Keratinocyte (primary cell): ENCODE measurements around the gene SENP7. TPM values are rescaled to one million over a fixed set of nuclear protein-coding genes. Genes with fewer than 3 reads are reported as not detected.

Source experiments
- DNase-seq: peaks from one replicate; pipeline ENCODE4 v3.0.0-alpha.2; 2011; ENCODE audit warnings: low read depth, missing footprints, low spot score
- FAIRE-seq: peaks from 2 replicates; lab custom pipeline; 2011; peaks lifted over from hg19 to GRCh38; lab: Jason Lieb, UNC
- H2AFZ ChIP-seq: 2 replicates; pipeline ENCODE4 v1.6.0; 2012; ENCODE audit warnings: low read length, control low read depth, inconsistent platforms; ENCODE audit not compliant: control insufficient read depth
- H3K27ac ChIP-seq: 2 replicates; pipeline ENCODE4 v1.5.1; 2011; ENCODE audit warnings: low read length; ENCODE audit not compliant: control insufficient read depth, insufficient read depth
- H3K27me3 ChIP-seq: 3 replicates; pipeline ENCODE4 v1.6.0; 2011; ENCODE audit warnings: low read length; ENCODE audit not compliant: control insufficient read depth, insufficient read depth; ENCODE audit errors: extremely low read depth
- H3K36me3 ChIP-seq, 2 experiments: 2 replicates in 1 of 2; 3 replicates in 1 of 2; pipeline ENCODE4 v1.5.1; 2011; ENCODE audit warnings: low read length in 2 of 2, mild to moderate bottlenecking in 1 of 2; ENCODE audit not compliant: control insufficient read depth in 2 of 2, insufficient read depth in 2 of 2; ENCODE audit errors: extremely low read depth in 1 of 2
- H3K4me1 ChIP-seq: 3 replicates; pipeline ENCODE4 v1.5.1; 2011; ENCODE audit warnings: low read length; ENCODE audit not compliant: control insufficient read depth, insufficient read depth; ENCODE audit errors: extremely low read depth
- H3K4me2 ChIP-seq: 3 replicates; pipeline ENCODE4 v1.6.0; 2011; ENCODE audit warnings: low read depth, low read length; ENCODE audit not compliant: control insufficient read depth, insufficient read depth; ENCODE audit errors: extremely low read depth
- H3K4me3 ChIP-seq, 3 experiments: fragments of 200-600 bp in 1 of 3; sonication (generic) in 1 of 3; 2 replicates in 2 of 3; 3 replicates in 1 of 3; pipeline ENCODE4 v1.5.1; 2011 to 2016; ENCODE audit warnings: low read length in 3 of 3, mild to moderate bottlenecking in 3 of 3, control low read depth in 2 of 3, inconsistent platforms in 1 of 3, low read depth in 1 of 3, mixed read lengths in 1 of 3, mixed run types in 1 of 3, moderate library complexity in 1 of 3; ENCODE audit not compliant: control insufficient read depth in 2 of 3, insufficient read depth in 2 of 3; ENCODE audit errors: extremely low read depth in 1 of 3
- H3K79me2 ChIP-seq: 2 replicates; pipeline ENCODE4 v1.6.0; 2012; ENCODE audit warnings: low read length; ENCODE audit not compliant: control insufficient read depth, insufficient read depth
- H3K9ac ChIP-seq: 3 replicates; pipeline ENCODE4 v1.6.0; 2011; ENCODE audit warnings: low read length; ENCODE audit not compliant: control insufficient read depth, insufficient read depth; ENCODE audit errors: extremely low read depth
- H3K9me1 ChIP-seq: 3 replicates; pipeline ENCODE4 v1.6.0; 2011; ENCODE audit warnings: low read length; ENCODE audit not compliant: control insufficient read depth, insufficient read depth; ENCODE audit errors: extremely low read depth
- H3K9me3 ChIP-seq: 2 replicates; pipeline ENCODE4 v1.5.1; 2012; ENCODE audit warnings: low read depth, low read length; ENCODE audit not compliant: control insufficient read depth
- H4K20me1 ChIP-seq: 3 replicates; pipeline ENCODE4 v1.6.0; 2011; ENCODE audit warnings: low read length; ENCODE audit not compliant: control insufficient read depth, insufficient read depth; ENCODE audit errors: extremely low read depth
- EZH2 ChIP-seq: IDR thresholded peaks from one replicate; pipeline ENCODE4 v1.6.1; 2012; ENCODE audit warnings: inconsistent platforms, mild to moderate bottlenecking, low read length, moderate library complexity
- dilution Hi-C: fragments of 300-500 bp; cut with MboI; formaldehyde crosslinking; loops from one replicate; pipeline ENCODE4 v1.7.0; 2020; ENCODE audit warnings: low sequenced_read_pairs; ENCODE audit not compliant: extremely low pct_ligation_motif_present
- polyA plus RNA-seq, 5 experiments: library from polyadenylated mRNA; depleted of rRNA in 3 of 5; stranded (reverse) in 3 of 5; stranded (forward) in 1 of 5; unstranded in 1 of 5; fragments of >200 nt; gene quantifications; 1 replicate in 1 of 5; 2 replicates in 3 of 5; 3 replicates in 1 of 5; pipeline versions ENCODE4 v1.2.1 to v1.2.3, GENCODE V29; 2011 to 2012; ENCODE audit warnings: missing spikeins in 2 of 5, low read depth in 1 of 5, low replicate concordance in 1 of 5
- TF ChIP-seq, protein P1 (sequence below), 3 experiments: IDR thresholded peaks in 1 of 3; conservative IDR thresholded peaks in 1 of 3; optimal IDR thresholded peaks in 1 of 3; 2 replicates in 2 of 3; 3 replicates in 1 of 3; pipeline versions ENCODE3 to v1.5.1; 2011; ENCODE audit warnings: low read length in 3 of 3, mild to moderate bottlenecking in 3 of 3, moderate library complexity in 2 of 3, control low read depth in 1 of 3, inconsistent platforms in 1 of 3; ENCODE audit not compliant: insufficient read depth in 2 of 3; ENCODE audit errors: extremely low read depth in 1 of 3

Gene SENP7
- polyA plus RNA-seq, 1 donor (not counting 4 experiments of a cell fraction or from before 2014, with no cell fraction given), result 7.4 TPM

DNA sequence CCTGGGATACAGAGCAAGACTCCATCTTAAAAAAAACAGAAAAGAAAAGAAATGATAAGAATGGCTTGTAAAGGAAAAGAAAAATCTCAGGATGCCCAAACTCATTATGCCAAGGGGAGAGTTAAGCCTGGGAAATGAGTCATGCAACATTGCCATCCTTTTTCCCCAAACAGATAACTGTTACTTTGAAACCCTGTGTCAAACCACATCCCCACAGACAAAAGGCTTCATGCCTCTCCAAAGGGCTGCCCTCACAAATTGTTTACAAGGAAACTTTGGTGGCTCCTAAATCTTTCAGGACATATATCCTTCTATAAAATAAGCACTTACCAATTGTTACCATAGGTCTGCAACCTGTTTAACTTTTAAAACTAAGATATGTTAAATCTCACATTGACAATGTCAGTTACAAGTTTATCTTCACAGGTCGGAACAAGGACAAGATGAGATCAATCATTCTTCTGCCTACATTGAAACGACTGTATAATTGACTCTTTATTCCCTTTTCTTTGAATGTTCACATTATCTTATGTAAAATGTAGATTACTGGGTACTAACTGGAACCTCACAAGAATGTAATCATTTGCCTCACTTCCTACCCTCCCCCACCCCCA, 18.6 kb upstream of the SENP7 start:
- Histone ChIP-seq H2AFZ (no peak overlapping the region), H3K4me3 (no peak overlapping the region), H3K27ac (no peak overlapping the region), H3K79me2 (no peaks in the 10 kb centered on the region), H3K9me3 (no peaks in the 10 kb centered on the region), H3K9ac (no peak overlapping the region), H3K36me3 (no peaks in the 10 kb centered on the region), H3K9me1 (no peaks in the 10 kb centered on the region), H3K4me2 (no peak overlapping the region), H3K4me1 (peaks cover 18% of the 10 kb centered on the region), H4K20me1 (no peaks in the 10 kb centered on the region), H3K27me3 (no peaks in the 10 kb centered on the region)
- DNase-seq, result no peak
- TF ChIP-seq, protein P1, sequence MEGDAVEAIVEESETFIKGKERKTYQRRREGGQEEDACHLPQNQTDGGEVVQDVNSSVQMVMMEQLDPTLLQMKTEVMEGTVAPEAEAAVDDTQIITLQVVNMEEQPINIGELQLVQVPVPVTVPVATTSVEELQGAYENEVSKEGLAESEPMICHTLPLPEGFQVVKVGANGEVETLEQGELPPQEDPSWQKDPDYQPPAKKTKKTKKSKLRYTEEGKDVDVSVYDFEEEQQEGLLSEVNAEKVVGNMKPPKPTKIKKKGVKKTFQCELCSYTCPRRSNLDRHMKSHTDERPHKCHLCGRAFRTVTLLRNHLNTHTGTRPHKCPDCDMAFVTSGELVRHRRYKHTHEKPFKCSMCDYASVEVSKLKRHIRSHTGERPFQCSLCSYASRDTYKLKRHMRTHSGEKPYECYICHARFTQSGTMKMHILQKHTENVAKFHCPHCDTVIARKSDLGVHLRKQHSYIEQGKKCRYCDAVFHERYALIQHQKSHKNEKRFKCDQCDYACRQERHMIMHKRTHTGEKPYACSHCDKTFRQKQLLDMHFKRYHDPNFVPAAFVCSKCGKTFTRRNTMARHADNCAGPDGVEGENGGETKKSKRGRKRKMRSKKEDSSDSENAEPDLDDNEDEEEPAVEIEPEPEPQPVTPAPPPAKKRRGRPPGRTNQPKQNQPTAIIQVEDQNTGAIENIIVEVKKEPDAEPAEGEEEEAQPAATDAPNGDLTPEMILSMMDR (optimal IDR thresholded peaks at IDR 0.05 in 1 of 3, IDR thresholded peaks at IDR 0.05 in 1 of 3, conservative IDR thresholded peaks at IDR 0.05 in 1 of 3; ENCODE audit: extremely low read depth in 1 of 3, insufficient read depth in 2 of 3, low read length in 3 of 3), result no peak
- no peak for TF ChIP-seq EZH2
- FAIRE-seq, result peak; percentile 62
- dilution Hi-C loops, result no loop called here

DNA sequence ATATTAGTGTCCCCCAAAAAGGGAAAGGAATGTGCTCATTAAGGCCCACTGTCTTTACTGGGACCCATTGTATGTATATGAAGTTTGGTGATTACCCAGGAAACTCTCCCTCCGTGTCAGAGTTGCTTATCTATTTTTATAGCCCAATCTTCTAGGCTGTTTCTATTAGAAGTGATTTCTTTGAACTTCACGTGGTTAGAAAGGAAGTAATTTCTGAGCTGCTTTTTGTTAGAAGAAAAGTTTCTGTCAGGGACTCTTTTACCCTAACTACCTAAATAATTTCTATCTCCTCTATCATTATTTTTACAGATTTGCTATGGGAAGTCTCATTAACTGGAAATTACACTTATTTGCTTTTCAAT, 17.7 kb upstream of the SENP7 start:
- dilution Hi-C loops, result no loop called here
- peaks cover 18% of the 10 kb centered on the region for H3K4me1 ChIP-seq
- H3K9me1 ChIP-seq, result no peaks in the 10 kb centered on the region
- no peaks in the 10 kb centered on the region for H3K36me3 ChIP-seq
- H3K79me2 ChIP-seq, result no peaks in the 10 kb centered on the region
- no peak overlapping the region for H3K27ac ChIP-seq
- TF ChIP-seq, protein P1 (optimal IDR thresholded peaks at IDR 0.05 in 1 of 3, IDR thresholded peaks at IDR 0.05 in 1 of 3, conservative IDR thresholded peaks at IDR 0.05 in 1 of 3; ENCODE audit: extremely low read depth in 1 of 3, insufficient read depth in 2 of 3, low read length in 3 of 3), result no peak
- no peak for TF ChIP-seq EZH2
- H4K20me1 ChIP-seq, result no peaks in the 10 kb centered on the region
- H3K4me3 ChIP-seq, result no peak overlapping the region
- no peak overlapping the region for H2AFZ ChIP-seq
- no peak overlapping the region for H3K9ac ChIP-seq
- H3K9me3 ChIP-seq, result no peaks in the 10 kb centered on the region
- no peak for DNase-seq
- no peak for FAIRE-seq
- no peaks in the 10 kb centered on the region for H3K27me3 ChIP-seq
- H3K4me2 ChIP-seq, result no peak overlapping the region
